ENCODE data around the gene FRYL.

DNA sequence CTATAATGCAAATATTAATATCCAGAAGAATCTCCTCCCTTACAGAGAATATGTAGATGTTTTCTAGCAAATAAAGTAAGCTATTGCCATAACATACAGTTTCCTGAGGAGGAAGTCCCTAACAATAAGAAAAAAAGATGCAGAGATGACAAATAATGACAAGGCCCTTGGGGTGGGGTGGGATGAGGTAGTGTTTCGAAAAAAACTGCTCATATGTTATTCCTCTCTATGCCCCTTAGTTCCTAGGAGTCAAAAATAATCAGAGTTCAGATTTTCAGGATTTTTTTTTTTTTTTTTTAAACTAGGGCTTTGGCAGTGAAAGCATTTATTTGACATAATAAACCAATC is 191.0 kb downstream of the FRYL start:
- no peak for TF ChIP-seq CTCF (IDR thresholded peaks at IDR 0.05; ENCODE audit: insufficient read depth, low read length, poor library complexity, severe bottlenecking)
- no peak for TF ChIP-seq EZH2phosphoT487 (conservative IDR thresholded peaks at IDR 0.05; ENCODE audit: low read length)

Data from SU-DHL-6 (cell line).